Suprapubic skin (tissue), 4 donors: ENCODE measurements around the gene LRP11.

ENCODE experiments used
- CTCF ChIP-seq, 2 donors: fragments of 200-600 bp in 1 of 2; fragments of 450-650 bp in 1 of 2; sonication (generic) in 1 of 2; IDR thresholded peaks; one replicate each; pipeline ENCODE4 v1.5.1; 2016 to 2019; ENCODE audit warnings: antibody characterized with exemption in 2 of 2, mild to moderate bottlenecking in 1 of 2, moderate library complexity in 1 of 2
- EP300 ChIP-seq: sonication (generic); formaldehyde crosslinking; IDR thresholded peaks from one replicate; pipeline ENCODE4 v1.6.1; 2017; ENCODE audit warnings: antibody characterized with exemption
- POLR2A ChIP-seq, 2 donors: fragments of 450-650 bp; IDR thresholded peaks; one replicate each; pipeline ENCODE4 v1.6.1; 2017; ENCODE audit warnings: antibody characterized with exemption in 2 of 2, mild to moderate bottlenecking in 2 of 2, moderate library complexity in 2 of 2
- POLR2AphosphoS5 ChIP-seq, 3 donors: sonication (generic); formaldehyde crosslinking; IDR thresholded peaks; one replicate each; pipeline ENCODE4 v1.6.1; 2017; ENCODE audit warnings: antibody characterized with exemption in 3 of 3

- TF ChIP-seq CTCF (IDR thresholded peaks at IDR 0.05) (no peak), POLR2A (IDR thresholded peaks at IDR 0.05) (no peak), EP300 (no peak), POLR2AphosphoS5 (IDR thresholded peaks at IDR 0.05) (no peak)
Observed at GRCh38 chr6:149852881-149853280, 11.3 kb downstream of the LRP11 start.
